ENCODE results near the gene TPRKB. TPM values are rescaled to one million over a fixed set of nuclear protein-coding genes. Genes with fewer than 3 reads are reported as not detected.

Gene TPRKB
- polyA plus RNA-seq, 1 donor (not counting 4 experiments of a cell fraction or from before 2014, with no cell fraction given): 58.4 TPM

- no peak overlapping the region for H3K4me2 ChIP-seq (ENCODE audit: control insufficient read depth, extremely low read depth, insufficient read depth, low read depth, low read length)
- H4K20me1 ChIP-seq (ENCODE audit: control insufficient read depth, extremely low read depth, insufficient read depth, low read length): no peaks in the 10 kb centered on the region
- H3K4me1 ChIP-seq (ENCODE audit: control insufficient read depth, extremely low read depth, insufficient read depth, low read length): no peaks in the 10 kb centered on the region
- TF ChIP-seq CTCF (optimal IDR thresholded peaks at IDR 0.05 in 1 of 3, IDR thresholded peaks at IDR 0.05 in 1 of 3, conservative IDR thresholded peaks at IDR 0.05 in 1 of 3; ENCODE audit: extremely low read depth in 1 of 3, insufficient read depth in 2 of 3, low read length in 3 of 3) (no peak), EZH2 (IDR thresholded peaks at IDR 0.05; ENCODE audit: low read length) (no peak)
- H3K27me3 ChIP-seq (ENCODE audit: control insufficient read depth, extremely low read depth, insufficient read depth, low read length): peaks cover 8% of the 10 kb centered on the region
- no peaks in the 10 kb centered on the region for H3K9me1 ChIP-seq (ENCODE audit: control insufficient read depth, extremely low read depth, insufficient read depth, low read length)
- dilution Hi-C loops (cut with MboI; ENCODE audit: extremely low pct_ligation_motif_present, low sequenced_read_pairs): no loop called here
- H3K36me3 ChIP-seq (ENCODE audit: control insufficient read depth in 2 of 2, extremely low read depth in 1 of 2, insufficient read depth in 2 of 2, low read length in 2 of 2): no peaks in the 10 kb centered on the region
- no peaks in the 10 kb centered on the region for H3K79me2 ChIP-seq (ENCODE audit: control insufficient read depth, insufficient read depth, low read length)
- no peak overlapping the region for H3K9ac ChIP-seq (ENCODE audit: control insufficient read depth, extremely low read depth, insufficient read depth, low read length)
- no peak for DNase-seq (ENCODE audit: low read depth, low spot score)
- no peak overlapping the region for H2AFZ ChIP-seq (ENCODE audit: control insufficient read depth, low read length)
- no peak for FAIRE-seq
- H3K27ac ChIP-seq (ENCODE audit: control insufficient read depth, insufficient read depth, low read length): no peak overlapping the region
- H3K4me3 ChIP-seq (ENCODE audit: control insufficient read depth in 2 of 3, extremely low read depth in 1 of 3, insufficient read depth in 2 of 3, low read depth in 1 of 3, low read length in 3 of 3): no peak overlapping the region
- no peaks in the 10 kb centered on the region for H3K9me3 ChIP-seq (ENCODE audit: control insufficient read depth, low read depth, low read length)
Measured at GRCh38 chr2:73705091-73705490, 32.1 kb downstream of the TPRKB start.

- TF ChIP-seq EZH2 (IDR thresholded peaks at IDR 0.05; ENCODE audit: low read length) (no peak), CTCF (optimal IDR thresholded peaks at IDR 0.05 in 1 of 3, IDR thresholded peaks at IDR 0.05 in 1 of 3, conservative IDR thresholded peaks at IDR 0.05 in 1 of 3; ENCODE audit: extremely low read depth in 1 of 3, insufficient read depth in 2 of 3, low read length in 3 of 3) (no peak)
- Histone ChIP-seq H3K9me3 (ENCODE audit: control insufficient read depth, low read depth, low read length) (no peaks in the 10 kb centered on the region), H3K4me3 (ENCODE audit: control insufficient read depth in 2 of 3, extremely low read depth in 1 of 3, insufficient read depth in 2 of 3, low read depth in 1 of 3, low read length in 3 of 3) (no peak overlapping the region), H3K4me2 (ENCODE audit: control insufficient read depth, extremely low read depth, insufficient read depth, low read depth, low read length) (no peak overlapping the region), H3K9ac (ENCODE audit: control insufficient read depth, extremely low read depth, insufficient read depth, low read length) (no peak overlapping the region), H3K27ac (ENCODE audit: control insufficient read depth, insufficient read depth, low read length) (no peak overlapping the region), H3K4me1 (ENCODE audit: control insufficient read depth, extremely low read depth, insufficient read depth, low read length) (no peaks in the 10 kb centered on the region), H4K20me1 (ENCODE audit: control insufficient read depth, extremely low read depth, insufficient read depth, low read length) (no peaks in the 10 kb centered on the region), H3K79me2 (ENCODE audit: control insufficient read depth, insufficient read depth, low read length) (no peaks in the 10 kb centered on the region), H3K36me3 (ENCODE audit: control insufficient read depth in 2 of 2, extremely low read depth in 1 of 2, insufficient read depth in 2 of 2, low read length in 2 of 2) (no peaks in the 10 kb centered on the region), H3K27me3 (ENCODE audit: control insufficient read depth, extremely low read depth, insufficient read depth, low read length) (peaks cover 8% of the 10 kb centered on the region), H2AFZ (ENCODE audit: control insufficient read depth, low read length) (no peak overlapping the region), H3K9me1 (ENCODE audit: control insufficient read depth, extremely low read depth, insufficient read depth, low read length) (no peaks in the 10 kb centered on the region)
- dilution Hi-C loops (cut with MboI; ENCODE audit: extremely low pct_ligation_motif_present, low sequenced_read_pairs): no loop called here
- no peak for FAIRE-seq
- no peak for DNase-seq (ENCODE audit: low read depth, low spot score)
Measured at GRCh38 chr2:73704285-73704684, 32.9 kb downstream of the TPRKB start.
